HG02852 (cell line): ENCODE measurements around the gene KCNJ14.

Experiments used
- ATAC-seq: cut with Tn5 transposase; IDR thresholded peaks from one replicate; pipeline ENCODE4 v1.9.1; 2021; ENCODE audit warnings: mild to moderate bottlenecking, moderate library complexity; ENCODE audit not compliant: unreplicated experiment

KCNJ14 gene

DNA sequence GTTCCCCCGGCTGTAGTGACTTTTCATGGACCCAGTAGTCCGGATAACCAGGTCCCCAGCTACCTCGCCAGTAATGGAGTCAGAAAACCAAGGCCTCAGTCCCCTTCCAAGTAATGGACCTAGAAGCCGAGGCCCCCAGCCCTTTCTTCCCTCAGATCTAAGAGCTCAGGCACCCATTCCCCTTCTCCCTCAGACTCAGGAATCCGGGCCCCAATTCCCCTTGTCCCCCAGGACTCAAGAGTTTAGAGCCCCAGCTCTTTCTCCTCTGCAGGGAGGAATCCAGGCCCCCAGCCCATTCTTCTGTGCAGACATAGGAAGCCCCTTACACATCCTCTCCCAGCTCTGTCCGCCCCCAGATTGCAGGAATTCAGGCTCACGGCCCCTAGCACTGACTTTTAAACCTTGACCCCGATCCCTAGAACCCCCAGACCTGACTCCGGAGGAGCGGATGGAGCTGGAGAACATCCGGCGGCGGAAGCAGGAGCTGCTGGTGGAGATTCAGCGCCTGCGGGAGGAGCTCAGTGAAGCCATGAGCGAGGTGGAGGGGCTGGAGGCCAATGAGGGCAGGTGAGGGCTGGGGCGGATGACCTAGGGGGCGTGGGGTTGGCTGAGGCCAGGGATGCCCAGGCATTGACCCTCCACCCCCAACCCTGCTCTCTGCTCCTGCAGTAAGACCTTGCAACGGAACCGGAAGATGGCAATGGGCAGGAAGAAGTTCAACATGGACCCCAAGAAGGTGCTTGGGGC lies 14.7 kb downstream of the KCNJ14 start:
- ATAC-seq = no peak

DNA sequence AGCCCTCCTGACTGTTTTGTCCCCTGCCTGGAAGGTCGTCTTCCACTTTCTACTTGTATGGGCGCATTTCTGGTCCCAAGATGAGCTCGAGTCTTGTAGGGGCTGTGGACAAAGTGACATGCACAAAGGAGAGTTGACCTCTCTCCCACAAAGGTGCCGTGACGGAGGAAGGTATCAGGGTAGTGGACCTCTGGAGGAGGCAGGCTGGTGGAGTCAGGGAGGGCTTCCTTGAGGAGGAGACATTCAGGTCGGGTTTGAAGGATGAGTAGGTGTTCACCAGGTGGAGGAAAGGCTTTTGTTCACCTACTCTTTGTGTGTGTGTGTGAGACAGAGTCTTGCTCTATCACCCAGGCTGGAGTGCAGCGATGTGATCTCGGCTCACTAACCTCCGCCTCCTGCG lies 15.5 kb downstream of the KCNJ14 start:
- no peak for ATAC-seq

DNA sequence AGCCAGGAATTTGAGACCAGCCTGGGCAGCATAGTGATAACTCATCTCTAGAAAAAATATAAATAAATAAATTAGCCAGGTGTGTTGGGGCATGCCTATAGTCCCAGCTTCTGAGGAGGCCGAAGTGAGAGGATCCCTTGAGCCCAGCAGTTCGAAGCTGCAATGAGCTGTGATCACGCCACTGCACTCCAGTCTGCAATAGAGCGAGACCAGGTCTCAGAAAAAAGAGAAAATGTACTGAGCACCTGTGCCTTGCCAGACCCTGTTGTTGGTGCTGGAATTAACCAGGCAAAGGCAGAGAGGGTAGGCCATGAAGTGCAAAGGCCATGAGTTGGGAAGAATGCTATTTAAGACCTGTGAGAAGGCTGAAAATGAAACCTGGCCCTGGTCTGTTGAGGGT lies 16.5 kb downstream of the KCNJ14 start:
- ATAC-seq = no peak

DNA sequence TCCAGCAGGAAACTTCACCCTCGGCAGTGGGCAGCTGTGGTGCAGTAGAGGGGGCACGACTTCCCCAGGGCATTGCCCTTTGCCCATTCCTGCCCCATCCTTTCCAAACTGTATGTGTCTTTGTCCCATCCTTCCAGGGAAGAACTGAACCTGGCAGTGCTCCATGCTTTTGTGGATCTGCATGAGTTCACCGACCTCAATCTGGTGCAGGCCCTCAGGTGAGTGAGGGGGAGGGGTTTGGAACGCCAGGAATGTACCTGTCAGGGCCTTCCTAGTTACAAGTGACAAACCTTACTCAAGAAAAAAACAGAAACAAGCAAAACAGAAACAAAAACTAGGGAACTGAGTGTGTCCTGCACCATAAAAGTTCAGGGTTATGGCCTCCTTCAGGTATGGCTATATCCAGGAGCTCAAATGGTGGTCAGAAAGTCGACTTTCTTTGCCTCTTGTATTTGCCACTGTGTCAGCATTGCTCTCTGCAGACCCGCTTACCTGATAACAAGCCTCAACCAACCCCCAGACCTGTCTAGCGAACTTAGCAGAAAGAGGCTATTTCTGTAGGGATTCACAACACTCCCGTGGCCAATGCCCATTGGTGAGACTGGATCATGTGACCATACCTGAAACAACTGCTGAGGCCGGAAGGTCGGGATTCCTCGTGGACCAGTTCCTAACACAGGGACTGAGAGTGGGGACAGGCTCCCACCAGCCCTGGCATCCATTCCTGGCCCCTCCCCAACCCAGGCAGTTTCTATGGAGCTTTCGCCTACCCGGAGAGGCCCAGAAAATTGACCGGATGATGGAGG lies 18.0 kb downstream of the KCNJ14 start:
- no peak for ATAC-seq

DNA sequence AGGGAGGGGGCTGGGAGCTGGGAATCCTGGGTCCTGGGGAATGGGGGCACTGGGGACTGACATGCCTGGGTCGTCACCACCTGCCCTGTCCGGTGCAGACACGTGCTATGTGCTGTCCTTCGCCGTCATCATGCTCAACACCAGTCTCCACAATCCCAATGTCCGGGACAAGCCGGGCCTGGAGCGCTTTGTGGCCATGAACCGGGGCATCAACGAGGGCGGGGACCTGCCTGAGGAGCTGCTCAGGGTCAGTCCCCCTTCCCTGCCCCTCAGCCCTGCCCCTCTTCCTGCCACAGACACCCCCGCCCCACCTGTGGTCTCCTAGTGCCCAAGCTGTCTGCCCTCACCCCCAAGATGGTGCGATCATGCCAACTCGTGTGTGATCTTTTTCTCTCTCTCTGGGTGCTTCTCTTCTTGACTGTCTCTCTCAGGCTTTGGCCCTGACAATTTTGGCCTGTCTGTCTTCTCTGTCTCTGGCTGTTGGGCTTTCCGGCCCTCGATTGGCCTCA lies 18.8 kb downstream of the KCNJ14 start:
- ATAC-seq = no peak

DNA sequence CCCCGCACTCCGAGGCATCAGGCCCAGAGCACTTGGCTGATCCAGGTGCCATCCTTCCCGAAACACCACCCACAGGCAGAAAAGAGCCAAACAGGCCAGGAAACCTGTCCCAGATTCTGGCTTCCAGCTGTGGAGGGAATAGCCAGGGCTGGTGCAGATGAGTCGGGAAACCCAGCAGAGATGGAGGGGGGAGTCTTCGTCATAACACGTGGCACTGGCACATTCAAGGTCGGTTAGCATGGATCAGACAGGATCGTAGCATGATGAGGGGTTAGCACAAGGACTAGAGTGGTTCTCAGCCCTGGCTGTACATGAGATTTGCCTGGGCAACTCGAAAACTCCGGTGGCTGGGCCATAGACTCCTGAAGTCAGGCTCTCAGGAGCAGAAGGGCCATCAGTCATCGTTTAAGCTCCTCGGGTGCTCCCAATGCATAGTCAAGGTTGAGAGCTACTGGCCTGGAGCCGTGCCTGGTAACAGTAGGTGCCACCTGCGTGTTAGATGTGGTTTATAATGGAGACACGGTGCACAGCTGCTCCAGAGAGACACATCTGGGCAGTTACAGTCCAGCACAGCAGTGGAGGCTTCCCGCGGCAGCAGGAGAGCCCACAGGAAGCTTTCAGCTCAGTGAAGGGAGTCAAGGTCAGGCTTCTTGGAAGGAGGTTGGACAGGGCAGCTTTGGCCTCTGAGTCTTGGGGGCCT lies 20.1 kb downstream of the KCNJ14 start:
- no peak for ATAC-seq

DNA sequence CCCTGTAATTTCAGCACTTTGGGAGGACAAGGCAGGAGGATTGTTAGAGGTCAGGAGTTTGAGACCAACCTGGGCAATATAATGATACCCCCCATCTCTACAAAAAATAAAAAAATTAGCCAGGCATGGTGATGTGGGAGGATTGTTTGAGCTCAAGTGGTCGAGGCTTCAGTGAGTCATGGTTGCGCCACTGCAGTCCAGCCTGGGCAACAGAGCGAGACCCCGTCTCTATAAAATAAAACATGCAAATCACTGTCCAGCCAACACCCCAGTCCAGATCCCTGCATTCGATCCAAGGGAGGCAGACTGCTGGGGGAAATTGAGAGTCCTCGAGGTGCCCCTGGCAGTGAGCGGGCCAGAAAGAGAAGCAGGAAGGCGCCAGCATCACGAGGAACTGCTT lies 20.8 kb downstream of the KCNJ14 start:
- ATAC-seq = no peak

DNA sequence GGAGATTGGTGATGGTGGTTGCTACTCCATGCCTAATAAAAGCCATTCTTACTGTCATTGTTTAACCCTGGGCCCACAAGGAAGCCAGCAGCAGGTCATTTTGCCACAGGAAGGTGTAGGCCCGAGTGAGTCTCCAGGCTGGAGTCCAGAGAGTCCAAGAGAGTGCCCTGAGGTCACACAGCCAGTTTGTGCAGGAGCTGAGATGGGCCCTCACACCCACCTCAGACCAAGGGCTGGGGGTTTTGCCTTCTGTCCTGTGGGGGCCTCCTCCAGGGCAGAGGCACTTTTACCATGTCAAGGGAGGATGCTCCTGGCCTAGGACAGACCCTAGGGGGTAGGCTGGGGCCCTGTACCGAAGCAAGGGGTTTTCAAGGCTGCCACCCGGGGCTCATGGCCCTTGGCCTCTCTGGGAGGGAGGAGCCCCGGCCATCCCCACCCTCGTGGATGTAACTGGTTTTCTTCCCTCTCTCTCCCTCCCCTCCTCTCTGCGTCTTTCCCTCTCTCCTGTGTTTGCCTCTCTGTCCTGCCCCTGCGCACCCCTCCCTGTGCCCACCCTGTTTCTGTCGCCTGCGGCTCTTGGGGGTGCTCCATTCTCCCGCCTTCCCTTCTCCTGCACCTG lies 21.8 kb downstream of the KCNJ14 start:
- no peak for ATAC-seq

DNA sequence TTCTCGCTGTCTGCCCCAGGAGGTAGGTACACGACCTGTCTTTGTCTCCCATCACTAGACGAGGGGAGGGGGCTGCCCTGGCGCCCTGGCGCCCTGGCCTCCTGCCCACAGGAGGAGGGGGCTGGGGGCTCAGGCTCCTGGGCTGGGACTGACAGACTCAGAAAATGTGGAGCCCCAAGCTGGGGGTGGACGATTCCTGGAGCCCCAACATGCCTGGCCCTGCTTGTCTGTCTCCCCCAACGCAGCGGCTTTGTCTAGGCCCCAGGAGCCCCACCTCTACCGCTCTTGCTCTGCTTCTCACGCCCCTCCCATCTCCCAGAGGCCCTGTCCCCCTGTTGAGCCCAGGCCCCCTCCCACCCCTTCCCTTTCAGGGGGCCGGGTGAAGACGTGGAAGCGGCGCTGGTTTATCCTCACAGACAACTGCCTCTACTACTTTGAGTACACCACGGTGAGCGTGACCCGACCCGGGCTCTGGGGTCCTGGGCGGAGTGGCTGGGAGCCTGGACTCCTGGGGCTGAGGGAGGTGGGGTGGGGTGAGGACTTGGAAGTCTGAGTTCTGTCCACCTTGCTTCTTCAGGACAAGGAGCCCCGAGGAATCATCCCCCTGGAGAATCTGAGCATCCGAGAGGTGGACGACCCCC lies 22.4 kb downstream of the KCNJ14 start:
- no peak for ATAC-seq

DNA sequence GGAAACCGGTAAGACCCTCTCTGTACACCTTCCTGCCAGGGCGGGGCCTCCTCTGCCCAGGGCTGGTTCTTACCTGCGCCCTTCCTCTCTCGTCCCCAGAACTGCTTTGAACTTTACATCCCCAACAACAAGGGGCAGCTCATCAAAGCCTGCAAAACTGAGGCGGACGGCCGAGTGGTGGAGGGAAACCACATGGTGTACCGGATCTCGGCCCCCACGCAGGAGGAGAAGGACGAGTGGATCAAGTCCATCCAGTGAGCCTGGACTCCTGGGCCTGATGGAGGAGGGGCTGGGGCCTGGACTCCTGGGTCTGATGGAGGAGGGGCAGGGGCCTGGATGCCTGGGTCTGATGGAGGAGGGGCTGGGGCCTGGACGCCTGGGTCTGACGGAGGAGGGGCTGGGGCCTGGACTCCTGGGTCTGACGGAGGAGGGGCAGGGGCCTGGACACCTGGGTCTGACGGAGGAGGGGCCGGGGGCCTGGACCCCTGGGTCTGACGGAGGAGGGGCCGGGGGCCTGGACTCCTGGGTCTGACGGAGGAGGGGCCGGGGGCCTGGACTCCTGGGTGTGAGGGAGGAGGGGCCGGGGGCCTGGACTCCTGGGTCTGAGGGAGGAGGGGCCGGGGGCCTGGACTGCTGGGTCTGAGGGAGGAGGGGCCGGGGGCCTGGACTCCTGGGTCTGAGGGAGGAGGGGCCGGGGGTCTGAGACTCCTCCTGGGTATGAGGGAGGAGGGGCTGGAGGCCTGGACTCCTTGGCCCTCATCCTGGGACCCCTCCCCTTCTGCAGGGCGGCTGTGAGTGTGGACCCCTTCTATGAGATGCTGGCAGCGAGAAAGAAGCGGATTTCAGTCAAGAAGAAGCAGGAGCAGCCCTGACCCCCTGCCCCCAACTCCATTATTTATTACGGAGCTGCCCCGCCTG lies 23.2 kb downstream of the KCNJ14 start:
- no peak for ATAC-seq

DNA sequence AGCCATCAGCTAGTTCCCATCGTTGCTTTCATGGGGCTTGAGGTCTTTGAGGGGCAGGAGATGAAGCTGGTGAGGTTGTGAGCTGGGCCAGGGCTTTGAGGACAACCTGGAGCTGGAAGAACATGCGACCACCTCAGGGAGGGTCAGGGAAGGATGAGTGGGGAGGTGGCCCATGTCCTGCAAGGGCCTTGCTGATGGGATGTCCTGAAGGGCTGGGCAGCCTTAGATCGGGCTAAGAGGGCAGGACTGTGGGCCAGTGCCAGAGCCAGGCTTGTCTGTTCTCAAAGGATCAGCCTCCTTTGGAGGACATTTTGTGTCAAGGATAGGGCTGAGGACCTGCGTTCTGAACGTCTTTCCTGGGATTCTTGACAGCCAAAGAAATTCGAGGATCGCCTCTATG lies 24.3 kb downstream of the KCNJ14 start:
- no peak for ATAC-seq

DNA sequence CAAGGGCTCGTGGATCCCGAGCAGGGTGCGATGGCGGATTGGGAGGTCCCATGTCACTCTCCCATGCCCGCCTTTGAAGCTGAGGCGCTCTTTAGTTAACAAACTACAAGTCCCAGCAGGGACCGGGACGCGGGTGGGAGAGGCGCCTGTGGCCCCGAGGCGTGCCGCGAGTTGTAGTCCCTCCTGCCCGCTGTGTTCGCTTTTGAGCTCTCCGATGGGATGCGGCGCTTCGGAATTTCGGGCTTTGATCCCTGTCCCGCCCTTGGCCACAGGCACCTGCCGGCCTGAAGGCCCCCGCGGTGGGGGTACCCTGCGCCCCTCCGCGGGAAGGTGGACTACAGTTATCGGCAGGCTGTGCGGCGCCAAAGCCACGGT lies 24.8 kb downstream of the KCNJ14 start:
- ATAC-seq = no peak

DNA sequence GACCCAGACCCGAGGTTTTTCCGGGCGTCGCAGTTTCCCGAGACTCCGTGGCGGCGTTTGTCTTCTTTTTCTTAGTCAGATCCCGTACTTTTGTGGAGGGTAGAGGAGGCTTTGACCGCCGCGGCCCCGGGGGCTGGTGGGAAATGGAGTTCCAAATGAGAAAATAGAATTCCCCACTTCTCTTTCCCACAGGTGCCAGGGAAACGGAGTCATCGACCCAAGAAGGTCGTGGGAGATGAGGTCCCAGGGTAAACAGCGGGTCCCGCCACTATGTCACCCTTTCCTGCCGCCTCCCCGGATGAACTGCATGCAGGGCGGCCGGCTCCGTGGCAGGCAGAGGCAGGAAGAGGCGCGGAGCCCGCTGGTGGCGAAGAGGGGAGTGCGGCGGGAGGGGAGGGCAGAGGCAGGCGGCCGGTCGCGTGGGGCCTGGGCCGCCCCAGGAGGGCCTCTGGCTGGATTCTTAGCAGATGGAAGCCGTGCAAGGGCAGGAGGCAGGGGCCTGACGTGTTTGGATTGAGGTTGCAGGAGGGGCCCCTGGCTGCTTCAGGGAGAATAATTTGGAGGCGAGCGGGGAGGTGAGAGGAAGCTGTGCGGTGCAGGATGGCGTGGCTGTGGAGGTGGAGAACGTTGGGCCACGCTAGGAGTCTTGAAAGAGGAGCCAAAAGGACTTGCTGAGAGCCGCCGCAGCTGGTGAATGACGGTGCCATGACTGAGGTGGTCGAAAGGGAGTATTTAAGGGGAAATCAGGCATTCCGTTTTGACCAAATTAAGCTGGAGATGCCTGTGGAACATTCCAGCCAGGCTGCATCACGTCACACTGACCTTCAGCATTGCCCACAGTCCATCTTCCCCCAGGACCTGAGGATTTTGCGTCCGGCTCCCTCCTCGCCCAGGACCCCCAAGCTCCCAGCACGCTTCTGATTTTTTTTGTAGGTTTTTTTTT lies 25.5 kb downstream of the KCNJ14 start:
- ATAC-seq = no peak

DNA sequence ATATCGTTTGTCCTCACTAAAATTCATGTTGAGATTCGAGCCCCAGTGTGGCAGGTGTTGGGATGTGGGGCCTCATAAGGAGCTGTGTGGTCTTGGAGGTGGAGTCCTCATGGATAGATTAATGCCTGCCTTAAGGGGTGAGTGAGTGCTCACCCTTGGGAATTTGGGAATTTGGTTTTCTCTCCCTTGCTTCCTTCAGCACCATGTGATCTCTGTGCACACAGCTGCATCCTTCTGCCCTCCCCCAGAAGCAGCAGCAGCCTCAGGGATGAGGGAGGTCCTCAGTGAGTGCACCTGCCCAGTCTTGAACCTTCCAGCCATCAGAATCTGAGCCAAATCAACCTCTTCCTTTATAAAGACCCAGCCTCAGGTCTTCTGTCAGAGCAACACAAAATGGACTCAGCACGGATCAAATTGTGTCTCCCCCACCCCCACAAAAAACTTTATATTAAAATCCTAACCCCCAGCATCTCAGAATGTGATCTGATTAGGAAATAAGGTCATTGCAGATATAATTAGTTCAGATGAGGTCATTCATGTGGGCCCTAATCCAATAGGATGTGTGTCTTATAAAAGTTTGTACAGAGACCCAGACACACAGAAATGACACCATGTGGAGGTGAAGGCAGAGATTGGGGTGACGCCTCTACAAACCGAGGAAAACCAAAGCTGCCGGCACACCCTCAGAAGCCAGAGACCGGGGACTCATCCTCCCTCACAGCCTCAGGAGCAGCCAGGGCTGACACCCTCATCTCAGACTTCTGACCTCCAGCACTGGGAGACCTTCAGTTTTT lies 26.7 kb downstream of the KCNJ14 start:
- ATAC-seq = no peak

DNA sequence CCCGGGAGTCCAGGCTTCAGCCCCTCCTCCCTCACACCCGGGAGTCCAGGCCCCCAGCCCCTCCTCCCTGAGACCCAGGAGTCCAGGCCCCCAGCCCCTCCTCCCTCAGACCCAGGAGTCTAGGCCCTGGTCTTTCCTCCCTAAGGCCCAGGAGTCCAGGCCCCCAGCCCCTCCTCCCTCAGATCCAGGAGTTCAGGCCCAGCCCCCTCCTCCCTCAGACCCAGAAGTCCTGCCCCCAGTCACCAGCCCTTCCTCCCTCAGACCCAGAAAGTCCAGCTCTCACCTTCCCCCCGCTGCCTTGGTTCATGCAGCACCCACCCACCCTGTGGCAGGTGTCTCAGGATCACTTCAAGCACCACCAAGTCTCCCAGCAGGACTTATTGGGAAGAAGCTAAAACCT lies 27.9 kb downstream of the KCNJ14 start:
- ATAC-seq = no peak

DNA sequence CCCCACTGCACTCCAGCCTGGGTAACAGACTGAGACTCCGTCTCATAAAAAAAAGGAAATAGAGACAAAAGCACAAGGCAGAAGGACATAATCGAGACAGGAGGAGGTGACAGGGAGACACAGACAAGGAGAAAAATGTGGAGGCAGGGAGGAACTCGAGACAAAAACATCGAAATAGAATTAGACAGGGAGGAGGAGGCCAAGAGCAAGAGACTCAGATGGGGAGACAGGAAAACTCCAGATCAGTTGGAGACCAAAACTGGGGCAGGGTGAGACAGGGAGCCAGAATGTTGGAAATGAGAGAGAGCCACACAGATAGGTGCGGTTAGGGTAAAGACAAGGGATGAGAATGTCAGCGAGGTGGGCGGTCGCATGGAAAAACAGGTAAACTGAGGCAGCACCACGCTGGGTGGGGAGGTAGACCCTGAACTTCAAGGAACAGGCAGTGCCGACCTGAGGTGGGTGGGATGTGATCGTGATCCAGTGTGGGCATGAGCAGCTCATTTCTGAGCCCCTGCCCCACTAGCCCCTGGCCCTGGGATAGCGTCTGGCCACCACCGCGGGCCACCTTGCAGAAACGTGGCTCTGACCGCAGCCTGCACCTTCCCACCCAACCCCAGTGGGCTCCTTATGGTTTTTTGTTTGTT lies 29.0 kb downstream of the KCNJ14 start:
- ATAC-seq = no peak

DNA sequence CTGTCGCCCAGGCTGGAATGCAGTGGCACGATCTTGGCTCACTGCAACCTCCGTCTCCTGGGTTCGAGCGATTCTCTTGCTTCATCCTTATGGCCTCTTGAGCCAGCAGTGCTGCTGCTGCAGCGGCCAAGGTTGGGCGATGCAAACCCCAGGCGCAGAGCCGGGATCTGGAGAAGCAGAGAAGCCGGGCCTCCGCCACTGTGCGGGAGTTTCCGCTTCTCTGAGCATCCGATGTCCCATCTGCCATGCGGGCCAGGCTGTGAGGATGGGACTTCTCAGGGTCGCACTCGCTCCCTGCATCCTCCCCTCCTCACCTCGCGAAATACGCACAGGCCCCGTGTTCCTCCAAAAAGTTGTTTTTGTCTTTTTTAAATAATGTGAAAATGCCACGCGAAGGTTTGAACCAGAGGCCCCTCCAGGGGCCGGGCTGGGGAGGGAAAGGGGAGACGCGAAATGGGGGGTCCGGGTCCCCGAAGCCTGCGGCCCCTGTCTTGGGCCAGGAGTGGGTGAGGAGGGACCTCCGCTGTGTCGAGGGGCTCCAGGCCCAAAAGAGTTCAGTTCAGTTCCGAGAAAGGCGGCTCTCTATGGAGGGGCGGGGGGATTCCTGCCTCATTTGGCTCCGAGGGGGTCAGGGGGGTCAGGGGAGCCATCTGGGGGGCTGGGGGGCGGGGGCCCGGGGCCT lies 29.7 kb downstream of the KCNJ14 start:
- no peak for ATAC-seq
